Measurements from ENCODE around the gene COPS7B. TPM values are rescaled to one million over a fixed set of nuclear protein-coding genes. Genes with fewer than 3 reads are reported as not detected.
"Not testable (repeated sequence)": the region's sequence is repeated elsewhere in the genome, so short reads cannot be mapped to it uniquely, and the experiment has no call there.

Gene COPS7B
- total RNA-seq, result 61.1 and 62.9 TPM in 2 replicates

DNA sequence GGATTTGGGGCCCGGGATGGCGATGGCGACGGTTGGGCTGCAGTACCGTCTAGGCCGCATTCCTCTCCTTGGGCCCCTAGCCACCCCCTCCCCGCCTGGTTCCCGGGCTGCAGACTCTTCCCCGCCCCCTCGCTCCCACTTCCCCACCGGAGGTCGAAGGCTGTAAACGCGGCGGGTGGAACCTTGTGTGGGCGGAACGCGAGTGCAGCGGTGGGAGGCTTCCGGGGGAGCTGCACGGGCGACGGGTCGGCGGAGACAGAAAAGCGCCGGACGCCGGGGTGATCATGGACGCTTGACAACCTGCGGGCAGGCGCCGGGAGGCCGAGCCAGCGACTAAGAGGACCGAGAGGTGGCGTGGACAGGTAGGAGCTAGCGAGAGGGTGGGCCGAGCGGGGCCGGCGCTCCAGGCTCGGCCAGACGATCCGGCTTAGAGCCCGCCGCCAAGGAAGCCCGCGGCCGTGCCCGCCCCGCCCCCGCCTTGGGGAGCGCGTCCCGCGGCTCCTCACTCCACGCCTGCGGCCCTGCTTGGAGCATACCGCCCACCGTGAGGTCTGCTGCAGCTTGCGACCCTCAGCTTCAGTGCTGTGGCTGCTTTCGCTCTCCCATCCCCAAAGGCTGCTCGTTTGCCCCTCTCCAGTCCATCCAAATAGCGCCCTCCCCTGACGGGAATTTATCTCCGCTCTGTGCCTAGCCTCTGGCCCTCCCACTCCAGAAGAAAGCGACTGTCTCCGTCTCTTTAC, at the start of gene COPS7B:
COPS7B (plus strand) TSS at position 269 of the 740 bp plus-strand sequence. CDS start 2,126 bp downstream, outside the sequence.
- peak within 1 kb of the TSS; percentile 88 for H3K27ac Mint-ChIP-seq
- intact Hi-C loops (cut with micrococcal nuclease), result loop anchor here (1.0 to 5.0 kb wide), 2 partner anchors 174 to 766 kb away; partner anchors contain the start of genes EIF4E2 and TIGD1
- H3K27me3 Mint-ChIP-seq (ENCODE audit: insufficient read depth), result no peaks in the 10 kb centered on the region
- peaks cover 14% of the 10 kb centered on the region for H3K36me3 Mint-ChIP-seq (ENCODE audit: low read depth)
- H3K4me3 Mint-ChIP-seq, result peak within 1 kb of the TSS; percentile 94
- no peaks in the 10 kb centered on the region for H3K9me3 Mint-ChIP-seq
- peak; percentile 76 for DNase-seq (ENCODE audit: low spot score)
- peaks cover 50% of the 10 kb centered on the region for H3K4me1 Mint-ChIP-seq (ENCODE audit: low read depth)

GRCh38 chr2:231737761-231738160, 48.5 kb upstream of the COPS7B start:
- no peak overlapping the region for H3K4me3 Mint-ChIP-seq
- H3K9me3 Mint-ChIP-seq, result no peaks in the 10 kb centered on the region
- intact Hi-C loops (cut with micrococcal nuclease), result no loop called here
- H3K36me3 Mint-ChIP-seq (ENCODE audit: low read depth), result peaks cover 16% of the 10 kb centered on the region
- H3K4me1 Mint-ChIP-seq (ENCODE audit: low read depth), result no peaks in the 10 kb centered on the region
- no peak overlapping the region for H3K27ac Mint-ChIP-seq
- no peaks in the 10 kb centered on the region for H3K27me3 Mint-ChIP-seq (ENCODE audit: insufficient read depth)
- DNase-seq (ENCODE audit: low spot score), result no peak

- no peaks in the 10 kb centered on the region for H3K27me3 Mint-ChIP-seq (ENCODE audit: insufficient read depth)
- H3K27ac Mint-ChIP-seq, result no peak overlapping the region
- no peaks in the 10 kb centered on the region for H3K9me3 Mint-ChIP-seq
- no peak overlapping the region for H3K4me3 Mint-ChIP-seq
- H3K36me3 Mint-ChIP-seq (ENCODE audit: low read depth), result peaks cover 7% of the 10 kb centered on the region
- intact Hi-C loops (cut with micrococcal nuclease), result no loop called here
- no peak for DNase-seq (ENCODE audit: low spot score)
- H3K4me1 Mint-ChIP-seq (ENCODE audit: low read depth), result no peaks in the 10 kb centered on the region
These were observed 42.7 kb upstream of the COPS7B start for GRCh38 chr2:231743376-231744116.

DNA sequence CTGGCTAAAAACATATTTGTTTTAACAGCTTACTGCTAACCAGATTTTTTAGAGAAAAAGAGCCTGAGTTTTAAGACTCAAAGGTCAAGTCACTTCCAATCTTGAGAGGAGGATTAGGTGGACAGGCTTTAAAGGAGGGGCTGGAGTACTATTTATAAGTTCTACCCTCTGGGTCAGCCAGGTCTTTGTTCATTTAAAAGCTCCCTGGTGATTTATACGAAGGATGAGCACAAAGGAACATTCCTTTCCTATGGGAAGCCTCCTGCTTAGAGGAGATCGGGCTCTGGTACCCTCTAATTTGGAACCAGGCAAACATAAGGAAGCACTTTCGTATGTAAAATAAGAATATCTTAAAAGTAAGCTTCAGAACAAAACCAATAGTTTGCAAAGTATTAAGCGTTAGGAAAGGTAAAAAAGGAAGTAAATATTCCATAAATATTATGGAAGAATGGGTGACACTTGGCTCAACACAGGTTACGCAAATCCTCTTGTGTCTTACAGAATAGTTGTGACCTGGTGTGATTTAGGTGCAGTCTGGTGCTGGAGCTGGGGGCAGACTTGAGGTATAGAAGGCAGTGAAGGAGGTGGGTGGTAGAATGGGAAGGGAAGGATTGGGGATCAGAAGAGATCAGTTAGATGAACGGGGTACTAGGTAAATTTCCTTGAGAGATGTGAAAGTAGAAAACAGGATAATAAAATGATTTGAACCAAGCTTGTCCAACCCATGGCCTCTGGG, 40.8 kb upstream of the COPS7B start:
- intact Hi-C loops (cut with micrococcal nuclease), result no loop called here
- Mint-ChIP-seq H3K27me3 (ENCODE audit: insufficient read depth) (no peaks in the 10 kb centered on the region), H3K4me1 (ENCODE audit: low read depth) (no peaks in the 10 kb centered on the region), H3K36me3 (ENCODE audit: low read depth) (no peaks in the 10 kb centered on the region), H3K9me3 (no peaks in the 10 kb centered on the region), H3K27ac (no peak overlapping the region), H3K4me3 (no peak overlapping the region)
- no peak for DNase-seq (ENCODE audit: low spot score)

DNA sequence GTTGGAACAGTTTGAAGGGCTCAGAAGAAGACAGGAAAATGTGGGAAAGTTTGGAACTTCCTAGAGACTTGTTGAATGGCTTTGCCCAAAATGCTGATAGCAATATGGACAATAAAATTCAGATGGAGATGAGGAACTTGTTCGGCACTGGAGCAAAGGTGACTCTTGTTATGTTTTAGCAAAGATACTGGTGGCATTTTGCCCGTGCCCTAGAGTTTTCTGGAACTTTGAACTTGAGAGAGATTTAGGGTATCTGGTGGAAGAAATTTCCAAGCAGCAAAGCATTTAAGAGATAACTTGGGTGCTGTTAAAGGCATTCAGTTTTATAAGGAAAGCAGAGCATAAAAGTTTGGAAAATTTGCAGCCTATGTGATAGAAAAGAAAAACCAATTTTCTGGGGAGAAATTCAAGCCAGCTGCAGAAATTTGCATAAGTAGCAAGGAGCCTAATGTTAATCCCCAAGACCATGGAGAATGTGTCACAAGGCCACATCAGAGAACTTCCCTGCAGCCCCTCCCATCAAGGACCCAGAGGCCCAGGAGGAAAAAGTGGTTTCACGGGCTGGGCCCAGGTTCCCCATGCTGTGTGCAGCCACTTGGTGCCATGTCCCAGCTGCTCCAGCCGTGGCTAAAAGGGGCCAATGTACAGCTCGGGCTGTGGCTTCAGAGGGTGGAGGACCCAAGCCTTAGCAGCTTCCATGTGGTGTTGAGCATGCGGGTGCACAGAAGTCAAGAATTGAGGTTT, 37.9 kb upstream of the COPS7B start:
- DNase-seq (ENCODE audit: low spot score); H3K4me1 Mint-ChIP-seq (ENCODE audit: low read depth); H3K27ac Mint-ChIP-seq; intact Hi-C loops (cut with micrococcal nuclease); H3K36me3 Mint-ChIP-seq (ENCODE audit: low read depth); H3K9me3 Mint-ChIP-seq; H3K27me3 Mint-ChIP-seq (ENCODE audit: insufficient read depth); H3K4me3 Mint-ChIP-seq: not testable (repeated sequence)

- H3K4me3 Mint-ChIP-seq; H3K27ac Mint-ChIP-seq; H3K9me3 Mint-ChIP-seq; DNase-seq (ENCODE audit: low spot score); H3K27me3 Mint-ChIP-seq (ENCODE audit: insufficient read depth); H3K36me3 Mint-ChIP-seq (ENCODE audit: low read depth); H3K4me1 Mint-ChIP-seq (ENCODE audit: low read depth); intact Hi-C loops (cut with micrococcal nuclease): not testable (repeated sequence)
These were observed 37.2 kb upstream of the COPS7B start for GRCh38 chr2:231749016-231749415.

- Mint-ChIP-seq H3K9me3 (no peaks in the 10 kb centered on the region), H3K36me3 (ENCODE audit: low read depth) (peaks cover 3% of the 10 kb centered on the region), H3K27me3 (ENCODE audit: insufficient read depth) (no peaks in the 10 kb centered on the region), H3K4me1 (ENCODE audit: low read depth) (no peaks in the 10 kb centered on the region), H3K4me3 (no peak overlapping the region), H3K27ac (no peak overlapping the region)
- intact Hi-C loops (cut with micrococcal nuclease), result no loop called here
- DNase-seq (ENCODE audit: low spot score), result no peak
These were observed 35.0 kb upstream of the COPS7B start for GRCh38 chr2:231751042-231751815.

DNA sequence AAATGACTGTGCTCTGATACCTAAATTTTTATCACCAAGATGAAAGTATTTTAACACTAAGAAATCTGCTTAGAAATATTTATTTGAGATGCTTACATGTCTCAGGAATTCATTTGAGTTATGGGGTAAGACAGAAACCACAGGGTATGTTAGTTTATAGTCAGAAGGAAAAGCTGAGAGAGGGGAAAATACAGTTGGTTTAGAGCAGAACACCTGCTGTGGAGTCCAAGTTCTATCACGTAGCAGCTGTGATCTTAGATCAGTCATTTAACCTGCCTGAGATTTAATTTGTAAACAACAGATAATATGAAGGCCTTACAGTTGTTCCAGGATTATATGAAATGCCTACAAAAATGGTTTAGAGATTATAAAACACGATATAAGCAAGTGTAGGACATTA, 34.2 kb upstream of the COPS7B start:
- Mint-ChIP-seq H3K27me3 (ENCODE audit: insufficient read depth) (no peaks in the 10 kb centered on the region), H3K27ac (no peak overlapping the region), H3K4me3 (no peak overlapping the region), H3K9me3 (no peaks in the 10 kb centered on the region), H3K36me3 (ENCODE audit: low read depth) (peaks cover 3% of the 10 kb centered on the region), H3K4me1 (ENCODE audit: low read depth) (no peaks in the 10 kb centered on the region)
- intact Hi-C loops (cut with micrococcal nuclease), result no loop called here
- no peak for DNase-seq (ENCODE audit: low spot score)

GRCh38 chr2:231761735-231762134, 24.5 kb upstream of the COPS7B start:
- Mint-ChIP-seq H3K4me3 (no peak overlapping the region), H3K27ac (no peak overlapping the region), H3K27me3 (ENCODE audit: insufficient read depth) (no peaks in the 10 kb centered on the region), H3K9me3 (no peaks in the 10 kb centered on the region), H3K36me3 (ENCODE audit: low read depth) (no peaks in the 10 kb centered on the region), H3K4me1 (ENCODE audit: low read depth) (peaks cover 17% of the 10 kb centered on the region)
- intact Hi-C loops (cut with micrococcal nuclease), result no loop called here
- DNase-seq (ENCODE audit: low spot score), result no peak

GRCh38 chr2:231764124-231764523, 22.1 kb upstream of the COPS7B start:
- intact Hi-C loops (cut with micrococcal nuclease), result no loop called here
- H3K27ac Mint-ChIP-seq, result no peak overlapping the region
- H3K4me1 Mint-ChIP-seq (ENCODE audit: low read depth), result peaks cover 23% of the 10 kb centered on the region
- no peaks in the 10 kb centered on the region for H3K9me3 Mint-ChIP-seq
- no peak overlapping the region for H3K4me3 Mint-ChIP-seq
- DNase-seq (ENCODE audit: low spot score), result no peak
- no peaks in the 10 kb centered on the region for H3K27me3 Mint-ChIP-seq (ENCODE audit: insufficient read depth)
- H3K36me3 Mint-ChIP-seq (ENCODE audit: low read depth), result no peaks in the 10 kb centered on the region

GRCh38 chr2:231764760-231765159, 21.5 kb upstream of the COPS7B start:
- no peak for DNase-seq (ENCODE audit: low spot score)
- Mint-ChIP-seq H3K36me3 (ENCODE audit: low read depth) (no peaks in the 10 kb centered on the region), H3K27me3 (ENCODE audit: insufficient read depth) (no peaks in the 10 kb centered on the region), H3K4me3 (no peak overlapping the region), H3K27ac (no peak overlapping the region), H3K4me1 (ENCODE audit: low read depth) (peaks cover 29% of the 10 kb centered on the region), H3K9me3 (no peaks in the 10 kb centered on the region)
- intact Hi-C loops (cut with micrococcal nuclease), result no loop called here

DNA sequence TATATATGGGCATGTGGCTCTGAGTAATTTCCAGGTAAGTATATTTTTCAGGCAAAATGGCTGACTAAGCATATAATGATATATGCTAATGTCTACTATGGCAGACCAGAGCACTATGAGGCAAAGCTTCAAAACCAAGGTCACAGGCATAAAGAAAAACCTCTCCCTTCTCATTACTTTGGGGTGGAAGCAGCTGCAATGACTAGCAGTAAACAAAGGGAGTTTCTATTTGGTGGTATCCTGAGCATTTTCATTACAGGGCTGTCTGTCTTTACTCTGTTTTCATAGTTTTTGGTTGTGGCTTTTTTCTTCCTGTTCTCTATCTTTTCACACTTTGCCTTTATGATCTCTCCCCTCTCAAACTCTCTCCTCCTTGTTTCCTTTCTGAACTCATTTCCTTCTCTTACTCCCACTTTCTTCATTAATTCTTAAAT, 20.7 kb upstream of the COPS7B start:
- no peak overlapping the region for H3K4me3 Mint-ChIP-seq
- peaks cover 34% of the 10 kb centered on the region for H3K4me1 Mint-ChIP-seq (ENCODE audit: low read depth)
- no peaks in the 10 kb centered on the region for H3K27me3 Mint-ChIP-seq (ENCODE audit: insufficient read depth)
- peak overlapping the region; percentile 59 for H3K27ac Mint-ChIP-seq
- no peaks in the 10 kb centered on the region for H3K36me3 Mint-ChIP-seq (ENCODE audit: low read depth)
- H3K9me3 Mint-ChIP-seq, result no peaks in the 10 kb centered on the region
- intact Hi-C loops (cut with micrococcal nuclease), result no loop called here
- DNase-seq (ENCODE audit: low spot score), result no peak

Measured in activated T-helper 1 cell treated with anti-CD3 and anti-CD28 coated beads, Interleukin-12 subunit alpha, Interleukin-12 subunit beta, Interleukin-2, Interleukin-4 antibody, amounts not matched to agents 30 ng/mL and 10 ng/mL and 1 ng/mL, durations not matched to agents 14 hours and 24 hours and 36 hours (primary cell).